Esophagus muscularis mucosa (tissue), 4 donors: ENCODE measurements around the gene ZNF280B. TPM values are rescaled to one million over a fixed set of nuclear protein-coding genes. Genes with fewer than 3 reads are reported as not detected.
"Not testable (repeated sequence)": the region's sequence is repeated elsewhere in the genome, so short reads cannot be mapped to it uniquely, and the experiment has no call there.

Experiments
- DNase-seq: peaks from one replicate; pipeline ENCODE4 v3.0.0-alpha.2; 2017; ENCODE audit errors: extremely low spot score
- H3K27ac ChIP-seq, 4 donors: fragments of 200-600 bp; sonication (generic); replicated peaks in 1 of 4; 1 replicate in 3 of 4; 2 replicates in 1 of 4; pipeline ENCODE4 v1.5.1; 2016 to 2019; ENCODE audit warnings: mild to moderate bottlenecking in 1 of 4
- H3K27me3 ChIP-seq, 4 donors: fragments of 200-600 bp; sonication (generic); one replicate each; pipeline versions ENCODE4 v1.5.1 to v1.6.0; 2016 to 2019
- H3K36me3 ChIP-seq, 4 donors: fragments of 200-600 bp; sonication (generic); one replicate each; pipeline ENCODE4 v1.5.1; 2016 to 2019
- H3K4me1 ChIP-seq, 4 donors: fragments of 200-600 bp; sonication (generic); one replicate each; pipeline ENCODE4 v1.5.1; 2016 to 2019
- H3K4me3 ChIP-seq, 4 donors: fragments of 200-600 bp; sonication (generic); 1 replicate in 2 of 4; 2 replicates in 2 of 4; pipeline ENCODE4 v1.5.1; 2016 to 2019; ENCODE audit warnings: mild to moderate bottlenecking in 4 of 4, moderate library complexity in 1 of 4
- H3K9me3 ChIP-seq, 4 donors: fragments of 200-600 bp; sonication (generic); 1 replicate in 3 of 4; 2 replicates in 1 of 4; pipeline ENCODE4 v1.5.1; 2016 to 2019
- CTCF ChIP-seq, 3 experiments: fragments of 200-600 bp in 2 of 3; fragments of 450-650 bp in 1 of 3; sonication (generic) in 2 of 3; IDR thresholded peaks; one replicate each; pipeline ENCODE4 v1.5.1; 2017 to 2019; ENCODE audit warnings: antibody characterized with exemption in 3 of 3, mild to moderate bottlenecking in 2 of 3, moderate library complexity in 1 of 3
- EP300 ChIP-seq: sonication (generic); formaldehyde crosslinking; IDR thresholded peaks from one replicate; pipeline ENCODE4 v1.6.1; 2017; ENCODE audit warnings: antibody characterized with exemption
- POLR2A ChIP-seq: fragments of 450-650 bp; IDR thresholded peaks from one replicate; pipeline ENCODE4 v1.6.1; 2017; ENCODE audit warnings: antibody characterized with exemption, moderate library complexity, mild to moderate bottlenecking, low read depth
- POLR2AphosphoS5 ChIP-seq, 2 donors: sonication (generic); formaldehyde crosslinking; IDR thresholded peaks; one replicate each; pipeline ENCODE4 v1.6.1; 2017; ENCODE audit warnings: antibody characterized with exemption in 2 of 2
- WGBS: methylation state at CpG from one replicate; pipeline ENCODE4 v1.1.5; 2018; 5-methylcytosine and 5-hydroxymethylcytosine counted together
- intact Hi-C: fragments of 100-400 bp; cut with DNase I; formaldehyde crosslinking; loops from one replicate; pipeline ENCODE4 v1.15.1; 2023
- total RNA-seq, 4 donors: library from RNA; depleted of rRNA; stranded (reverse); fragments of >200 nt; gene quantifications; one replicate each; pipeline versions ENCODE4 v1.1.0 to v1.2.1, GENCODE V29; 2016

The ZNF280B gene
- total RNA-seq, 4 donors from 2014 or later, result 0.33 to 0.71 (median 0.55) TPM

GRCh38 chr22:22533417-22533816 is 24.9 kb upstream of the ZNF280B start:
- H3K27ac ChIP-seq, result no peak overlapping the region

GRCh38 chr22:22532547-22533071 is 24.1 kb upstream of the ZNF280B start:
- H3K27ac ChIP-seq, DNase-seq, H3K4me1 ChIP-seq, intact Hi-C loops, H3K36me3 ChIP-seq, H3K4me3 ChIP-seq, H3K9me3 ChIP-seq: not testable (repeated sequence)
- 94% methylated on average over 12 of the region's 12 CpGs for WGBS
- peaks cover 0 to 22% (median 0%) of the 10 kb centered on the region in 4 donors for H3K27me3 ChIP-seq

More at GRCh38 chr22:22533417-22533816, 24.9 kb upstream of the ZNF280B start:
- 86% methylated on average over 1 of the region's 1 CpG for WGBS
- no peak for DNase-seq
- intact Hi-C loops, result no loop called here
- no peak for TF ChIP-seq EP300
- TF ChIP-seq POLR2AphosphoS5 (IDR thresholded peaks at IDR 0.05), result no peak
- no peak for TF ChIP-seq POLR2A
- no peak for TF ChIP-seq CTCF (IDR thresholded peaks at IDR 0.05)
- Histone ChIP-seq H3K36me3 (no peaks in the 10 kb centered on the region), H3K4me1 (no peaks in the 10 kb centered on the region), H3K9me3 (no peaks in the 10 kb centered on the region), H3K4me3 (no peak overlapping the region), H3K27me3 (peaks cover 0 to 22% (median 0%) of the 10 kb centered on the region in 4 donors)

- intact Hi-C loops, result no loop called here
- no peak for DNase-seq
- TF ChIP-seq POLR2A (no peak), EP300 (no peak), POLR2AphosphoS5 (IDR thresholded peaks at IDR 0.05) (no peak), CTCF (IDR thresholded peaks at IDR 0.05) (no peak)
- Histone ChIP-seq H3K27ac (no peak overlapping the region), H3K4me3 (no peak overlapping the region), H3K4me1 (no peaks in the 10 kb centered on the region), H3K27me3 (peaks cover 0 to 28% (median 0%) of the 10 kb centered on the region in 4 donors), H3K9me3 (no peaks in the 10 kb centered on the region), H3K36me3 (no peaks in the 10 kb centered on the region)
- WGBS, result 88% methylated on average over 7 of the region's 7 CpGs
Observed at GRCh38 chr22:22531770-22532546, 23.4 kb upstream of the ZNF280B start.

- H3K27ac ChIP-seq, result no peak overlapping the region
- no peaks in the 10 kb centered on the region for H3K36me3 ChIP-seq
- no peaks in the 10 kb centered on the region for H3K4me1 ChIP-seq
- TF ChIP-seq POLR2AphosphoS5 (IDR thresholded peaks at IDR 0.05) (no peak), CTCF (IDR thresholded peaks at IDR 0.05) (no peak), EP300 (no peak), POLR2A (no peak)
- no peaks in the 10 kb centered on the region for H3K9me3 ChIP-seq
- DNase-seq, result no peak
- no peak overlapping the region for H3K4me3 ChIP-seq
- intact Hi-C loops, result no loop called here
- H3K27me3 ChIP-seq, result peaks cover 0 to 31% (median 0%) of the 10 kb centered on the region in 4 donors
- WGBS, result 100% methylated on average over 2 of the region's 2 CpGs
Observed at GRCh38 chr22:22528780-22529179, 20.2 kb upstream of the ZNF280B start.

- no peak overlapping the region for H3K27ac ChIP-seq
- TF ChIP-seq POLR2AphosphoS5 (IDR thresholded peaks at IDR 0.05) (no peak), EP300 (no peak), POLR2A (no peak), CTCF (IDR thresholded peaks at IDR 0.05) (no peak)
- WGBS, result 84% methylated on average over 5 of the region's 5 CpGs
Observed at GRCh38 chr22:22527312-22527711, 18.8 kb upstream of the ZNF280B start.

More at GRCh38 chr22:22527312-22527711, 18.8 kb upstream of the ZNF280B start:
- intact Hi-C loops, result no loop called here
- Histone ChIP-seq H3K4me1 (no peaks in the 10 kb centered on the region), H3K4me3 (no peak overlapping the region), H3K27me3 (peaks cover 0 to 29% (median 0%) of the 10 kb centered on the region in 4 donors), H3K36me3 (no peaks in the 10 kb centered on the region), H3K9me3 (no peaks in the 10 kb centered on the region)
- DNase-seq, result no peak
